Esophagus muscularis mucosa (tissue), 4 donors: Measurements from ENCODE around the gene PSMG1. TPM values are rescaled to one million over a fixed set of nuclear protein-coding genes. Genes with fewer than 3 reads are reported as not detected.

ENCODE experiments used
- DNase-seq: peaks from one replicate; pipeline ENCODE4 v3.0.0-alpha.2; 2017; ENCODE audit errors: extremely low spot score
- H3K27ac ChIP-seq, 4 donors: fragments of 200-600 bp; sonication (generic); replicated peaks in 1 of 4; 1 replicate in 3 of 4; 2 replicates in 1 of 4; pipeline ENCODE4 v1.5.1; 2016 to 2019; ENCODE audit warnings: mild to moderate bottlenecking in 1 of 4
- H3K27me3 ChIP-seq, 4 donors: fragments of 200-600 bp; sonication (generic); one replicate each; pipeline versions ENCODE4 v1.5.1 to v1.6.0; 2016 to 2019
- H3K36me3 ChIP-seq, 4 donors: fragments of 200-600 bp; sonication (generic); one replicate each; pipeline ENCODE4 v1.5.1; 2016 to 2019
- H3K4me1 ChIP-seq, 4 donors: fragments of 200-600 bp; sonication (generic); one replicate each; pipeline ENCODE4 v1.5.1; 2016 to 2019
- H3K4me3 ChIP-seq, 4 donors: fragments of 200-600 bp; sonication (generic); 1 replicate in 2 of 4; 2 replicates in 2 of 4; pipeline ENCODE4 v1.5.1; 2016 to 2019; ENCODE audit warnings: mild to moderate bottlenecking in 4 of 4, moderate library complexity in 1 of 4
- H3K9me3 ChIP-seq, 4 donors: fragments of 200-600 bp; sonication (generic); 1 replicate in 3 of 4; 2 replicates in 1 of 4; pipeline ENCODE4 v1.5.1; 2016 to 2019
- CTCF ChIP-seq, 3 experiments: fragments of 200-600 bp in 2 of 3; fragments of 450-650 bp in 1 of 3; sonication (generic) in 2 of 3; IDR thresholded peaks; one replicate each; pipeline ENCODE4 v1.5.1; 2017 to 2019; ENCODE audit warnings: antibody characterized with exemption in 3 of 3, mild to moderate bottlenecking in 2 of 3, moderate library complexity in 1 of 3
- EP300 ChIP-seq: sonication (generic); formaldehyde crosslinking; IDR thresholded peaks from one replicate; pipeline ENCODE4 v1.6.1; 2017; ENCODE audit warnings: antibody characterized with exemption
- POLR2A ChIP-seq: fragments of 450-650 bp; IDR thresholded peaks from one replicate; pipeline ENCODE4 v1.6.1; 2017; ENCODE audit warnings: antibody characterized with exemption, moderate library complexity, mild to moderate bottlenecking, low read depth
- POLR2AphosphoS5 ChIP-seq, 2 donors: sonication (generic); formaldehyde crosslinking; IDR thresholded peaks; one replicate each; pipeline ENCODE4 v1.6.1; 2017; ENCODE audit warnings: antibody characterized with exemption in 2 of 2
- WGBS: methylation state at CpG from one replicate; pipeline ENCODE4 v1.1.5; 2018; 5-methylcytosine and 5-hydroxymethylcytosine counted together
- intact Hi-C: fragments of 100-400 bp; cut with DNase I; formaldehyde crosslinking; loops from one replicate; pipeline ENCODE4 v1.15.1; 2023
- total RNA-seq, 4 donors: library from RNA; depleted of rRNA; stranded (reverse); fragments of >200 nt; gene quantifications; one replicate each; pipeline versions ENCODE4 v1.1.0 to v1.2.1, GENCODE V29; 2016

Gene PSMG1
- total RNA-seq, 4 donors from 2014 or later = 23.5 to 32.8 (median 25.1) TPM

GRCh38 chr21:39198800-39199199 is 15.5 kb upstream of the PSMG1 start:
- peaks cover 26 to 96% (median 77%) of the 10 kb centered on the region in 4 donors for H3K36me3 ChIP-seq
- intact Hi-C loops = no loop called here

GRCh38 chr21:39197448-39198233 is 14.4 kb upstream of the PSMG1 start:
- no peak for DNase-seq
- H3K4me1 ChIP-seq = peaks cover 0 to 13% (median 3%) of the 10 kb centered on the region in 4 donors
- WGBS = 88% methylated on average over 5 of the region's 5 CpGs
- H3K27ac ChIP-seq = no peak overlapping the region
- peaks cover 26 to 93% (median 73%) of the 10 kb centered on the region in 4 donors for H3K36me3 ChIP-seq
- TF ChIP-seq CTCF (IDR thresholded peaks at IDR 0.05) (no peak), POLR2AphosphoS5 (IDR thresholded peaks at IDR 0.05) (no peak), POLR2A (no peak), EP300 (no peak)
- intact Hi-C loops = no loop called here
- H3K9me3 ChIP-seq = no peaks in the 10 kb centered on the region
- H3K4me3 ChIP-seq = no peak overlapping the region
- H3K27me3 ChIP-seq = no peaks in the 10 kb centered on the region

More at GRCh38 chr21:39198800-39199199, 15.5 kb upstream of the PSMG1 start:
- no peak for TF ChIP-seq EP300
- TF ChIP-seq CTCF (IDR thresholded peaks at IDR 0.05) = no peak
- no peak for TF ChIP-seq POLR2AphosphoS5 (IDR thresholded peaks at IDR 0.05)
- no peak for TF ChIP-seq POLR2A
- Histone ChIP-seq H3K27ac (no peak overlapping the region), H3K4me3 (no peak overlapping the region), H3K9me3 (no peaks in the 10 kb centered on the region), H3K27me3 (no peaks in the 10 kb centered on the region), H3K4me1 (peaks cover 0 to 13% (median 4%) of the 10 kb centered on the region in 4 donors)
- 63% methylated on average over 2 of the region's 2 CpGs for WGBS
- DNase-seq = no peak

- intact Hi-C loops = no loop called here
- WGBS = 97% methylated on average over 1 of the region's 1 CpG
- H3K27ac ChIP-seq = no peak overlapping the region
- peaks cover 0 to 13% (median 2%) of the 10 kb centered on the region in 4 donors for H3K4me1 ChIP-seq
- H3K4me3 ChIP-seq = no peak overlapping the region
- no peaks in the 10 kb centered on the region for H3K27me3 ChIP-seq
- H3K9me3 ChIP-seq = no peaks in the 10 kb centered on the region
- peaks cover 26 to 86% (median 66%) of the 10 kb centered on the region in 4 donors for H3K36me3 ChIP-seq
- DNase-seq = no peak
- TF ChIP-seq POLR2AphosphoS5 (IDR thresholded peaks at IDR 0.05) (no peak), EP300 (no peak), POLR2A (no peak), CTCF (IDR thresholded peaks at IDR 0.05) (no peak)
Observed at GRCh38 chr21:39196838-39197237, 13.6 kb upstream of the PSMG1 start.

- WGBS = 91% methylated on average over 7 of the region's 7 CpGs
- intact Hi-C loops = no loop called here
- peaks cover 26 to 86% (median 61%) of the 10 kb centered on the region in 4 donors for H3K36me3 ChIP-seq
- H3K4me3 ChIP-seq = no peak overlapping the region
- DNase-seq = no peak
- H3K4me1 ChIP-seq = peaks cover 0 to 13% (median 2%) of the 10 kb centered on the region in 4 donors
- H3K9me3 ChIP-seq = no peaks in the 10 kb centered on the region
- H3K27ac ChIP-seq = no peak overlapping the region
- TF ChIP-seq POLR2AphosphoS5 (IDR thresholded peaks at IDR 0.05) = no peak
- no peak for TF ChIP-seq EP300
- TF ChIP-seq CTCF (IDR thresholded peaks at IDR 0.05) = no peak
- TF ChIP-seq POLR2A = no peak
- no peaks in the 10 kb centered on the region for H3K27me3 ChIP-seq
Observed at GRCh38 chr21:39196310-39196709, 13.1 kb upstream of the PSMG1 start.
